HEK293 (cell line): Measurements from ENCODE around the gene RXFP4.

Experiments
- CTCF ChIA-PET: fragments of 350-600 bp; formaldehyde crosslinking; extraction: SDS; loops from one replicate; lab custom pipeline; 2021; ENCODE audit warnings: antibody characterized with exemption; lab: Yijun Ruan, JAX
- POLR2A ChIA-PET: fragments of 300-600 bp; formaldehyde crosslinking; extraction: SDS; loops from one replicate; lab custom pipeline; 2020; ENCODE audit warnings: antibody characterized with exemption, inconsistent platforms; lab: Yijun Ruan, JAX
- H3K27ac ChIP-seq: fragments of 200-500 bp; sonication (Bioruptor generic); 2 replicates; pipeline ENCODE4 v1.5.1; 2014; ENCODE audit warnings: low read depth, low read length, control low read depth, inconsistent platforms; ENCODE audit errors: extremely low read depth
- H3K36me3 ChIP-seq, 2 experiments: fragments of 200-500 bp in 1 of 2; sonication (Bioruptor generic) in 1 of 2; 1 replicate in 1 of 2; 2 replicates in 1 of 2; pipeline ENCODE4 v1.5.1; 2014 to 2017; ENCODE audit warnings: inconsistent platforms in 2 of 2, low read length in 2 of 2; ENCODE audit not compliant: control insufficient read depth in 2 of 2, insufficient read depth in 1 of 2
- H3K4me1 ChIP-seq: fragments of 200-500 bp; sonication (Bioruptor generic); 2 replicates; pipeline ENCODE4 v1.5.1; 2014; ENCODE audit warnings: mild to moderate bottlenecking, low read length, inconsistent platforms; ENCODE audit not compliant: control insufficient read depth, insufficient read depth
- H3K4me3 ChIP-seq: 2 replicates; pipeline ENCODE4 v1.5.1; 2011; ENCODE audit warnings: low read depth, mild to moderate bottlenecking, control low read depth, low read length, moderate library complexity
- H3K9me3 ChIP-seq: fragments of 200-500 bp; sonication (Bioruptor generic); 2 replicates; pipeline ENCODE4 v1.5.1; 2014; ENCODE audit warnings: low read depth, low read length, inconsistent platforms; ENCODE audit not compliant: control insufficient read depth, insufficient read depth
- KLF7 ChIP-seq: fragments of 450-650 bp; formaldehyde crosslinking; IDR thresholded peaks from 2 replicates; pipeline ENCODE4 v1.5.1; 2016; ENCODE audit warnings: missing biosample characterization, missing genetic modification characterization, borderline replicate concordance
- OSR2 ChIP-seq: fragments of 450-650 bp; formaldehyde crosslinking; IDR thresholded peaks from 2 replicates; pipeline ENCODE4 v1.5.1; 2016; ENCODE audit warnings: missing biosample characterization, missing genetic modification characterization
- TRIM28 ChIP-seq: IDR thresholded peaks from 2 replicates; pipeline ENCODE4 v1.6.1; 2011; ENCODE audit warnings: low read length, control low read depth, borderline replicate concordance
- ZIC2 ChIP-seq: fragments of 450-650 bp; formaldehyde crosslinking; IDR thresholded peaks from 2 replicates; pipeline ENCODE4 v1.5.1; 2016; ENCODE audit warnings: missing biosample characterization, missing genetic modification characterization
- ZNF10 ChIP-seq: fragments of 450-650 bp; formaldehyde crosslinking; IDR thresholded peaks from 2 replicates; pipeline ENCODE4 v1.5.1; 2017; ENCODE audit warnings: missing biosample characterization, missing genetic modification characterization
- ZNF112 ChIP-seq: fragments of 450-650 bp; formaldehyde crosslinking; IDR thresholded peaks from 2 replicates; pipeline ENCODE4 v1.5.0; 2017; ENCODE audit warnings: missing biosample characterization, missing genetic modification characterization
- ZNF157 ChIP-seq: fragments of 450-650 bp; formaldehyde crosslinking; IDR thresholded peaks from 2 replicates; pipeline ENCODE4 v1.5.1; 2016; ENCODE audit warnings: missing biosample characterization, missing genetic modification characterization
- ZNF24 ChIP-seq: fragments of 450-650 bp; formaldehyde crosslinking; IDR thresholded peaks from 2 replicates; pipeline ENCODE4 v1.5.1; 2016; ENCODE audit warnings: missing biosample characterization, missing genetic modification characterization
- ZNF274 ChIP-seq, 2 experiments: fragments of 200-500 bp in 1 of 2; fragments of 450-650 bp in 1 of 2; sonication (Bioruptor generic) in 1 of 2; formaldehyde crosslinking in 1 of 2; IDR thresholded peaks; 2 replicates each; pipeline versions ENCODE4 v1.5.1 to v1.6.1; 2014 to 2016; ENCODE audit warnings: borderline replicate concordance in 1 of 2, inconsistent platforms in 1 of 2, low read length in 1 of 2, missing biosample characterization in 1 of 2, missing genetic modification characterization in 1 of 2
- ZNF324 ChIP-seq: fragments of 450-650 bp; formaldehyde crosslinking; IDR thresholded peaks from 2 replicates; pipeline ENCODE4 v1.5.1; 2016; ENCODE audit warnings: missing biosample characterization, missing genetic modification characterization
- ZNF560 ChIP-seq: fragments of 450-650 bp; formaldehyde crosslinking; IDR thresholded peaks from 2 replicates; pipeline ENCODE4 v1.5.1; 2017; ENCODE audit warnings: missing biosample characterization, missing genetic modification characterization, borderline replicate concordance
- ZNF658 ChIP-seq: fragments of 450-650 bp; formaldehyde crosslinking; IDR thresholded peaks from 2 replicates; pipeline ENCODE4; 2016; ENCODE audit warnings: missing biosample characterization, missing genetic modification characterization
- ZNF701 ChIP-seq: fragments of 450-650 bp; formaldehyde crosslinking; IDR thresholded peaks from 2 replicates; pipeline ENCODE4 v1.5.1; 2016; ENCODE audit warnings: missing biosample characterization, missing genetic modification characterization
- ZNF707 ChIP-seq: fragments of 450-650 bp; formaldehyde crosslinking; IDR thresholded peaks from 2 replicates; pipeline ENCODE4 v1.5.1; 2016; ENCODE audit warnings: missing biosample characterization, missing genetic modification characterization
- ZNF76 ChIP-seq: fragments of 450-650 bp; formaldehyde crosslinking; IDR thresholded peaks from 2 replicates; pipeline ENCODE4; 2016; ENCODE audit warnings: low read depth, missing biosample characterization, missing genetic modification characterization, borderline replicate concordance
- ZNF791 ChIP-seq: fragments of 450-650 bp; formaldehyde crosslinking; IDR thresholded peaks from 2 replicates; pipeline ENCODE4 v1.5.1; 2016; ENCODE audit warnings: missing biosample characterization, missing genetic modification characterization
- TF ChIP-seq, protein P1 (sequence below): fragments of 450-650 bp; formaldehyde crosslinking; IDR thresholded peaks from 2 replicates; pipeline ENCODE4 v1.5.1; 2016; ENCODE audit warnings: missing biosample characterization, missing genetic modification characterization
- TF ChIP-seq, protein P2 (sequence below): fragments of 450-650 bp; formaldehyde crosslinking; IDR thresholded peaks from 2 replicates; pipeline ENCODE4 v1.5.1; 2016; ENCODE audit warnings: missing biosample characterization, missing genetic modification characterization
- TF ChIP-seq, protein P3 (sequence below): fragments of 450-650 bp; formaldehyde crosslinking; IDR thresholded peaks from 2 replicates; pipeline ENCODE4; 2016; ENCODE audit warnings: missing biosample characterization, missing genetic modification characterization
- TF ChIP-seq, protein P4 (sequence below): fragments of 450-650 bp; formaldehyde crosslinking; conservative IDR thresholded peaks from 2 replicates; pipeline ENCODE4 v1.5.1; 2016; ENCODE audit warnings: low read depth, missing biosample characterization, missing genetic modification characterization
- TF ChIP-seq, protein P5 (sequence below): fragments of 450-650 bp; formaldehyde crosslinking; IDR thresholded peaks from 2 replicates; pipeline ENCODE4 v1.5.1; 2017; ENCODE audit warnings: missing biosample characterization, missing genetic modification characterization
- TF ChIP-seq, protein P6 (sequence below): fragments of 450-650 bp; formaldehyde crosslinking; IDR thresholded peaks from 2 replicates; pipeline ENCODE4 v1.5.1; 2016; ENCODE audit warnings: missing biosample characterization, missing genetic modification characterization, low read depth

RXFP4 gene

DNA sequence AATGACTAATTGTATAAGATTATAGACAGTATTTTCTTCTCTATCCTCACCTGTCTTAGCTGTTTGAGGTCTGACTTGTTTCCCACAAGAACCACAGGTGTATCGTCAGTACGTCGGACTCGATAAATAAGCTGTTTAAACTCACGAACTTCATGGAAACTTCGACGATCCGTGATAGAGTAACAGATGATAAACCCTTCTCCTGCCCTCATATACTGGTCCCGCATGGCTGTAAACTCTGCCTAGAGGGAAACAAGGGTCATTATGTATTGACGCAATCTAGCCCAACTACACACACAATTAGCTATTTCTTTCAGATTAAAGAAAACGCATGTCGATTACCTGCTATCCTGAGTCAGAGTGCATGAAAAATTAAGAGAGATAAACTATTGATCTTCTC, 37.2 kb upstream of the RXFP4 start (continued):
- TF ChIP-seq ZNF658 (tag by site-specific recombination): no peak
- TF ChIP-seq ZNF274 (IDR thresholded peaks at IDR 0.05; ENCODE audit: low read length): no peak
- TF ChIP-seq ZNF274 (tag by site-specific recombination; IDR thresholded peaks at IDR 0.05; ENCODE audit: borderline replicate concordance): no peak
- no peak for TF ChIP-seq ZNF76 (tag by site-specific recombination)
- TF ChIP-seq, protein P1, sequence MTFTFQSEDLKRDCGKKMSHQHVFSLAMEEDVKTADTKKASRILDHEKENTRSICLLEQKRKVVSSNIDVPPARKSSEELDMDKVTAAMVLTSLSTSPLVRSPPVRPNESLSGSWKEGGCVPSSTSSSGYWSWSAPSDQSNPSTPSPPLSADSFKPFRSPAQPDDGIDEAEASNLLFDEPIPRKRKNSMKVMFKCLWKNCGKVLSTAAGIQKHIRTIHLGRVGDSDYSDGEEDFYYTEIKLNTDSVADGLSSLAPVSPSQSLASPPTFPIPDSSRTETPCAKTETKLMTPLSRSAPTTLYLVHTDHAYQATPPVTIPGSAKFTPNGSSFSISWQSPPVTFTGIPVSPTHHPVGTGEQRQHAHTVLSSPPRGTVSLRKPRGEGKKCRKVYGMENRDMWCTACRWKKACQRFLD (tag by site-specific recombination): no peak
- no peak for TF ChIP-seq KLF7 (tag by site-specific recombination)
- TF ChIP-seq ZNF701 (tag by site-specific recombination): no peak

DNA sequence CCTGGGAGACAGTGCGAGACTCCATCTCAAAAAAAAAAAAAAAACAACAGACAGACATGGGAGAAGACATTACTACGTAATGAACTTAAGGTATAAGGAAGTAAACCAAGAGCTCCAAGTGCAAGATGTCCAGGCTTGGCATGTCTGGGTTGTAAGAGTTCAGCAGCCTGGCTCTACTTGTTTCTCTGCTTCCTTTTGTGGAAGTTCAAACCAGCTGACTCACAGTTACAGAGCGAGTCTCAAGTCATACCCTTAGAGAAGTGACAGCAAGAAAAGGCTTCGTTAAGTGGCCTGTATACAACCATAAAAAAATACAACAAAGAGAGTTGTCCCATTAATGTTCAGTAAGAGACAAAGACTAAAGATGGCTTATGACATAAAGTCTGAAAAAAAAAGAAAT, 31.5 kb upstream of the RXFP4 start:
- no peaks in the 10 kb centered on the region for H3K4me1 ChIP-seq
- POLR2A ChIA-PET: no interaction called here
- TF ChIP-seq, protein P2, sequence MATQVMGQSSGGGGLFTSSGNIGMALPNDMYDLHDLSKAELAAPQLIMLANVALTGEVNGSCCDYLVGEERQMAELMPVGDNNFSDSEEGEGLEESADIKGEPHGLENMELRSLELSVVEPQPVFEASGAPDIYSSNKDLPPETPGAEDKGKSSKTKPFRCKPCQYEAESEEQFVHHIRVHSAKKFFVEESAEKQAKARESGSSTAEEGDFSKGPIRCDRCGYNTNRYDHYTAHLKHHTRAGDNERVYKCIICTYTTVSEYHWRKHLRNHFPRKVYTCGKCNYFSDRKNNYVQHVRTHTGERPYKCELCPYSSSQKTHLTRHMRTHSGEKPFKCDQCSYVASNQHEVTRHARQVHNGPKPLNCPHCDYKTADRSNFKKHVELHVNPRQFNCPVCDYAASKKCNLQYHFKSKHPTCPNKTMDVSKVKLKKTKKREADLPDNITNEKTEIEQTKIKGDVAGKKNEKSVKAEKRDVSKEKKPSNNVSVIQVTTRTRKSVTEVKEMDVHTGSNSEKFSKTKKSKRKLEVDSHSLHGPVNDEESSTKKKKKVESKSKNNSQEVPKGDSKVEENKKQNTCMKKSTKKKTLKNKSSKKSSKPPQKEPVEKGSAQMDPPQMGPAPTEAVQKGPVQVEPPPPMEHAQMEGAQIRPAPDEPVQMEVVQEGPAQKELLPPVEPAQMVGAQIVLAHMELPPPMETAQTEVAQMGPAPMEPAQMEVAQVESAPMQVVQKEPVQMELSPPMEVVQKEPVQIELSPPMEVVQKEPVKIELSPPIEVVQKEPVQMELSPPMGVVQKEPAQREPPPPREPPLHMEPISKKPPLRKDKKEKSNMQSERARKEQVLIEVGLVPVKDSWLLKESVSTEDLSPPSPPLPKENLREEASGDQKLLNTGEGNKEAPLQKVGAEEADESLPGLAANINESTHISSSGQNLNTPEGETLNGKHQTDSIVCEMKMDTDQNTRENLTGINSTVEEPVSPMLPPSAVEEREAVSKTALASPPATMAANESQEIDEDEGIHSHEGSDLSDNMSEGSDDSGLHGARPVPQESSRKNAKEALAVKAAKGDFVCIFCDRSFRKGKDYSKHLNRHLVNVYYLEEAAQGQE (tag by site-specific recombination): no peak
- TF ChIP-seq, protein P3, sequence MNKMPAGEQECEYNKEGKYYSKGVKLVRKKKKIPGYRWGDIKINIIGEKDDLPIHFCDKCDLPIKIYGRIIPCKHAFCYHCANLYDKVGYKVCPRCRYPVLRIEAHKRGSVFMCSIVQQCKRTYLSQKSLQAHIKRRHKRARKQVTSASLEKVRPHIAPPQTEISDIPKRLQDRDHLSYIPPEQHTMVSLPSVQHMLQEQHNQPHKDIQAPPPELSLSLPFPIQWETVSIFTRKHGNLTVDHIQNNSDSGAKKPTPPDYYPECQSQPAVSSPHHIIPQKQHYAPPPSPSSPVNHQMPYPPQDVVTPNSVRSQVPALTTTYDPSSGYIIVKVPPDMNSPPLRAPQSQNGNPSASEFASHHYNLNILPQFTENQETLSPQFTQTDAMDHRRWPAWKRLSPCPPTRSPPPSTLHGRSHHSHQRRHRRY (tag by site-specific recombination): no peak
- no peak for TF ChIP-seq OSR2 (tag by site-specific recombination)
- no peak for TF ChIP-seq ZNF157
- TF ChIP-seq TRIM28: no peak
- no peak for TF ChIP-seq ZIC2 (tag by site-specific recombination)
- TF ChIP-seq ZNF560 (tag by site-specific recombination): no peak
- TF ChIP-seq ZNF791 (tag by site-specific recombination): no peak
- no peak for TF ChIP-seq ZNF24
- TF ChIP-seq ZNF10 (tag by site-specific recombination): no peak
- TF ChIP-seq, protein P4, sequence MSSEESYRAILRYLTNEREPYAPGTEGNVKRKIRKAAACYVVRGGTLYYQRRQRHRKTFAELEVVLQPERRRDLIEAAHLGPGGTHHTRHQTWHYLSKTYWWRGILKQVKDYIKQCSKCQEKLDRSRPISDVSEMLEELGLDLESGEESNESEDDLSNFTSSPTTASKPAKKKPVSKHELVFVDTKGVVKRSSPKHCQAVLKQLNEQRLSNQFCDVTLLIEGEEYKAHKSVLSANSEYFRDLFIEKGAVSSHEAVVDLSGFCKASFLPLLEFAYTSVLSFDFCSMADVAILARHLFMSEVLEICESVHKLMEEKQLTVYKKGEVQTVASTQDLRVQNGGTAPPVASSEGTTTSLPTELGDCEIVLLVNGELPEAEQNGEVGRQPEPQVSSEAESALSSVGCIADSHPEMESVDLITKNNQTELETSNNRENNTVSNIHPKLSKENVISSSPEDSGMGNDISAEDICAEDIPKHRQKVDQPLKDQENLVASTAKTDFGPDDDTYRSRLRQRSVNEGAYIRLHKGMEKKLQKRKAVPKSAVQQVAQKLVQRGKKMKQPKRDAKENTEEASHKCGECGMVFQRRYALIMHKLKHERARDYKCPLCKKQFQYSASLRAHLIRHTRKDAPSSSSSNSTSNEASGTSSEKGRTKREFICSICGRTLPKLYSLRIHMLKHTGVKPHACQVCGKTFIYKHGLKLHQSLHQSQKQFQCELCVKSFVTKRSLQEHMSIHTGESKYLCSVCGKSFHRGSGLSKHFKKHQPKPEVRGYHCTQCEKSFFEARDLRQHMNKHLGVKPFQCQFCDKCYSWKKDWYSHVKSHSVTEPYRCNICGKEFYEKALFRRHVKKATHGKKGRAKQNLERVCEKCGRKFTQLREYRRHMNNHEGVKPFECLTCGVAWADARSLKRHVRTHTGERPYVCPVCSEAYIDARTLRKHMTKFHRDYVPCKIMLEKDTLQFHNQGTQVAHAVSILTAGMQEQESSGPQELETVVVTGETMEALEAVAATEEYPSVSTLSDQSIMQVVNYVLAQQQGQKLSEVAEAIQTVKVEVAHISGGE (tag by site-specific recombination): no peak
- TF ChIP-seq, protein P5, sequence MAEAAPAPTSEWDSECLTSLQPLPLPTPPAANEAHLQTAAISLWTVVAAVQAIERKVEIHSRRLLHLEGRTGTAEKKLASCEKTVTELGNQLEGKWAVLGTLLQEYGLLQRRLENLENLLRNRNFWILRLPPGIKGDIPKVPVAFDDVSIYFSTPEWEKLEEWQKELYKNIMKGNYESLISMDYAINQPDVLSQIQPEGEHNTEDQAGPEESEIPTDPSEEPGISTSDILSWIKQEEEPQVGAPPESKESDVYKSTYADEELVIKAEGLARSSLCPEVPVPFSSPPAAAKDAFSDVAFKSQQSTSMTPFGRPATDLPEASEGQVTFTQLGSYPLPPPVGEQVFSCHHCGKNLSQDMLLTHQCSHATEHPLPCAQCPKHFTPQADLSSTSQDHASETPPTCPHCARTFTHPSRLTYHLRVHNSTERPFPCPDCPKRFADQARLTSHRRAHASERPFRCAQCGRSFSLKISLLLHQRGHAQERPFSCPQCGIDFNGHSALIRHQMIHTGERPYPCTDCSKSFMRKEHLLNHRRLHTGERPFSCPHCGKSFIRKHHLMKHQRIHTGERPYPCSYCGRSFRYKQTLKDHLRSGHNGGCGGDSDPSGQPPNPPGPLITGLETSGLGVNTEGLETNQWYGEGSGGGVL (tag by site-specific recombination): no peak
- TF ChIP-seq ZNF112 (tag by site-specific recombination): no peak
- TF ChIP-seq, protein P1 (tag by site-specific recombination): no peak
- TF ChIP-seq ZNF324 (tag by site-specific recombination): no peak
- TF ChIP-seq, protein P6, sequence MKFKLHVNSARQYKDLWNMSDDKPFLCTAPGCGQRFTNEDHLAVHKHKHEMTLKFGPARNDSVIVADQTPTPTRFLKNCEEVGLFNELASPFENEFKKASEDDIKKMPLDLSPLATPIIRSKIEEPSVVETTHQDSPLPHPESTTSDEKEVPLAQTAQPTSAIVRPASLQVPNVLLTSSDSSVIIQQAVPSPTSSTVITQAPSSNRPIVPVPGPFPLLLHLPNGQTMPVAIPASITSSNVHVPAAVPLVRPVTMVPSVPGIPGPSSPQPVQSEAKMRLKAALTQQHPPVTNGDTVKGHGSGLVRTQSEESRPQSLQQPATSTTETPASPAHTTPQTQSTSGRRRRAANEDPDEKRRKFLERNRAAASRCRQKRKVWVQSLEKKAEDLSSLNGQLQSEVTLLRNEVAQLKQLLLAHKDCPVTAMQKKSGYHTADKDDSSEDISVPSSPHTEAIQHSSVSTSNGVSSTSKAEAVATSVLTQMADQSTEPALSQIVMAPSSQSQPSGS (tag by site-specific recombination): no peak
- no peak for TF ChIP-seq ZNF707 (tag by site-specific recombination)
- TF ChIP-seq, all 188 proteins: peak for 0
- H3K9me3 ChIP-seq: no peaks in the 10 kb centered on the region
- no peak overlapping the region for H3K27ac ChIP-seq
- H3K36me3 ChIP-seq: peaks cover 72 to 75% of the 10 kb centered on the region in 2 experiments
- CTCF ChIA-PET: interaction anchor here (0.6 kb wide), 1 partner anchor 12 kb away, joined by 3 read pairs; no protein-coding TSS in a partner anchor
- H3K4me3 ChIP-seq: no peak overlapping the region
